Measurements from ENCODE around the gene HFE.

- TF ChIP-seq CTCF (IDR thresholded peaks at IDR 0.05) (no peak), POLR2A (IDR thresholded peaks at IDR 0.05) (no peak)
Measured at GRCh38 chr6:26128013-26128771, 41.0 kb downstream of the HFE start.
